ENCODE data around the gene CAMKMT. TPM values are rescaled to one million over a fixed set of nuclear protein-coding genes. Genes with fewer than 3 reads are reported as not detected.
A peak's percentile ranks its signal among the peaks of the same experiment; 100 is the strongest.

CAMKMT gene
- total and polyA plus RNA-seq, 9 of the 15 experiments (the other 6 are each of a cell fraction or from before 2014, with no cell fraction given), result 1.6 to 15.3 (median 7.4) TPM

DNA sequence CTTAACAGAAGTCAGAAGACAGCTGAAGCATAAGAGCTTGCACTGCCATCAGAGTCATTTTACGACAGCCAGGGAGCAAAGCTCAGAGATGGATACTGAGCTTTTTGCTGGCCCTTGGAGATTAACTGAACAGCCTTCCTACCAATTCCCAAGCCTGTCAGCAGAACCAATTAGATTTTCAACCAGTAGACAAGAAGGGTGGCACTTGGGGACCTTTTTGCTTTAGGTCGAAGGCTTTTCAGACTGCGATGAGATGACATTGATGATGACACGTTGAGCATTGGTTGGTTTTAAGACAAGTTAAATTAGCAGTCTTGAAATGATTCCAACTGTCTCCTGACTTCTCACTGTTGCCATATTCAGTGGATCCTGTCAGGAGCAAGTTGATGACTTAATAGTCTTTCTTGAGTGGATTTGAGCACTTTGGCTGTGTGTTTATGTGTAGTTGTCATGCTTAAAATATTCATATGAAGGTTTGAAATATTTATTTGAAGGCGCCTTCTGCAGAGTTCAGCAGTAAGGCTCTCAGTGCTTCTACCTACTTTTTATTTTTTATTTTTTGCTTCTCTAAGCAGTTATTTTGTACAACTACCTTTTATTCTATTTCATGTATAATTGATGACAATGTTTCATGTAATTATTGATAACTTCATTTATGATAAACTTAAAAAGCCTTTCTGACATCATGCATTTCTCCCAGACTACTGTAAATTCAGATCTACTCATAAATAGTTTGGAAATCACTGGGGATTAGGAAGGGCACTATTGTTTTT, 256.7 kb downstream of the CAMKMT start:
- Histone ChIP-seq H4K20me1 (replicated peaks; ENCODE audit: control insufficient read depth, insufficient read depth, low read length) (no peaks in the 10 kb centered on the region), H3K79me2 (ENCODE audit: control insufficient read depth, insufficient read depth, low read length) (no peaks in the 10 kb centered on the region), H3K4me2 (ENCODE audit: insufficient read depth, low read length) (no peak overlapping the region), H3K4me3 (no peak overlapping the region), H3K27me3 (ENCODE audit: control insufficient read depth in 2 of 2, insufficient read depth in 2 of 2, low read length in 2 of 2) (no peaks in the 10 kb centered on the region), H3K27ac (ENCODE audit: extremely low read depth, low read depth, low read length) (no peak overlapping the region), H3K9me1 (ENCODE audit: control insufficient read depth, insufficient read depth, low read length) (no peaks in the 10 kb centered on the region), H2AFZ (ENCODE audit: low read depth, low read length) (no peak overlapping the region), H3K36me3 (ENCODE audit: control insufficient read depth, insufficient read depth, low read length) (no peaks in the 10 kb centered on the region), H3K4me1 (replicated peaks in 1 of 2; ENCODE audit: control insufficient read depth in 2 of 2, insufficient read depth in 2 of 2, low read length in 2 of 2) (no peaks in the 10 kb centered on the region), H3K9ac (ENCODE audit: insufficient read depth in 1 of 2, low read depth in 2 of 2, low read length in 2 of 2) (no peak overlapping the region), H3K9me3 (replicated peaks; ENCODE audit: control insufficient read depth, insufficient read depth, low read depth, low read length) (no peaks in the 10 kb centered on the region)
- no TSS peak for BruUV-seq (replicated peaks)
- in situ Hi-C loops (cut with MboI), result no loop called here
- 18% methylated on average over 5 of the region's 5 CpGs for WGBS (ENCODE audit: insufficient coverage, low coverage, missing lambda C conversion rate)
- no peak for FAIRE-seq
- intact Hi-C loops (cut with micrococcal nuclease), result no loop called here
- no peak for DNase-seq (ENCODE audit: extremely low read depth in 1 of 4, low spot score in 3 of 4)
- no peak for ATAC-seq
- ChIA-PET POLR2A (interaction anchor here (0.7 kb wide), 1 partner anchor 19 kb away, joined by 3 read pairs; no protein-coding TSS in a partner anchor), CTCF (ENCODE audit: low intra/inter-chr PET ratio) (no interaction called here)
- no peak for TF ChIP-seq ZNF766 (CRISPR knock-in tag; conservative IDR thresholded peaks at IDR 0.05)
- TF ChIP-seq ZNF316 (IDR thresholded peaks at IDR 0.05), result peak; percentile 24; the same call in 1 of the 2 replicates

DNA sequence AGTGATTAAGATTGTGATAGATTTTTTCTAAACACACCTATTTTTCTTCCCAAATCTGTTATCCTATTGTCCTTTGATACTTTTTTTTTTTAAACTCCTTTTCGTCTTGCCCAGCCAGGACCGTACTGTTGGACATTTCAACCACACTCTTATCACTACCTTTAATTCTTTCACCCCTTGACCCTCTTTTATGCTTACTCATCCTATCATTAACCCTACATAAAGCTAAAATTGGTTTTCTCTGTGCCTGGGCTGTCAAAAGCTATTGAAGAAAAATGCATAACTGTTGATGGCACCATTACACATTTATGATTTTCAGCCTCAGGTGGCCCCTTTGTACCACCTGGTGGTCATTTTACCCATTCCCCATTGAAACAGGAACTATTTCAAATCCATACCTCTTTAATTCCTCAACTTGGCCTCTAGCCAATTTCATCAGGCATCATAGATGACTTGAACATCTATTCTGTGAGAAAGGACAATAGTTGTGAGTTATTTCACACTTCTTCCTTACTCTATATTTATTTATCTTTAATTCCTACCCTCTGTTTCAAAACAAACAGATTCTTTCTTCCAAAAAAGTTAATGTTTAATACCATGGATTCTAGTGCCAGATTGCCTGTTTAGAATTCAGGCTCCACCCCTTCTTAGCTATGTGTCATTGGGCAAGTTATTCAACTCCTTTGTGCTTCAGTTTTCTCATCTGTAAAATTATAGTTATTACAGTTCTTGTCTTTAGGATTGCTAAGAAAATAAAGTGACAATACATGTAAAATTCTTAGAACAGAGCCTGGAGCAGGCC, 258.6 kb downstream of the CAMKMT start:
- ATAC-seq (no peak), DNase-seq (ENCODE audit: extremely low read depth in 1 of 4, low spot score in 3 of 4) (no peak), FAIRE-seq (no peak)
- Histone ChIP-seq H3K4me2 (ENCODE audit: insufficient read depth, low read length) (no peak overlapping the region), H3K4me3 (no peak overlapping the region), H3K79me2 (ENCODE audit: control insufficient read depth, insufficient read depth, low read length) (no peaks in the 10 kb centered on the region), H3K27me3 (ENCODE audit: control insufficient read depth in 2 of 2, insufficient read depth in 2 of 2, low read length in 2 of 2) (no peaks in the 10 kb centered on the region), H3K9me1 (ENCODE audit: control insufficient read depth, insufficient read depth, low read length) (no peaks in the 10 kb centered on the region), H3K4me1 (replicated peaks in 1 of 2; ENCODE audit: control insufficient read depth in 2 of 2, insufficient read depth in 2 of 2, low read length in 2 of 2) (no peaks in the 10 kb centered on the region), H3K27ac (ENCODE audit: extremely low read depth, low read depth, low read length) (no peak overlapping the region), H3K36me3 (ENCODE audit: control insufficient read depth, insufficient read depth, low read length) (no peaks in the 10 kb centered on the region), H3K9me3 (replicated peaks; ENCODE audit: control insufficient read depth, insufficient read depth, low read depth, low read length) (no peaks in the 10 kb centered on the region), H2AFZ (ENCODE audit: low read depth, low read length) (no peak overlapping the region), H3K9ac (ENCODE audit: insufficient read depth in 1 of 2, low read depth in 2 of 2, low read length in 2 of 2) (no peak overlapping the region), H4K20me1 (replicated peaks; ENCODE audit: control insufficient read depth, insufficient read depth, low read length) (no peaks in the 10 kb centered on the region)
- in situ Hi-C loops (cut with MboI), result no loop called here
- POLR2A ChIA-PET, result interaction anchor here (0.6 kb wide), 1 partner anchor 79 kb away, joined by 3 read pairs; no protein-coding TSS in a partner anchor
- no TSS peak for BruUV-seq (replicated peaks)
- CTCF ChIA-PET (ENCODE audit: low intra/inter-chr PET ratio), result no interaction called here
- intact Hi-C loops (cut with micrococcal nuclease), result no loop called here
- WGBS (ENCODE audit: insufficient coverage, low coverage, missing lambda C conversion rate), result 6% methylated on average over 2 of the region's 2 CpGs
- no peak for TF ChIP-seq MXI1 (IDR thresholded peaks at IDR 0.05; ENCODE audit: low read depth, low read length)
- no peak for TF ChIP-seq FOXJ2 (tag; IDR thresholded peaks at IDR 0.05)
- TF ChIP-seq ZNF316 (IDR thresholded peaks at IDR 0.05), result peak; percentile 68
- TF ChIP-seq MAFG (tag; conservative IDR thresholded peaks at IDR 0.05), result peak; percentile 71
- TF ChIP-seq, protein P1, sequence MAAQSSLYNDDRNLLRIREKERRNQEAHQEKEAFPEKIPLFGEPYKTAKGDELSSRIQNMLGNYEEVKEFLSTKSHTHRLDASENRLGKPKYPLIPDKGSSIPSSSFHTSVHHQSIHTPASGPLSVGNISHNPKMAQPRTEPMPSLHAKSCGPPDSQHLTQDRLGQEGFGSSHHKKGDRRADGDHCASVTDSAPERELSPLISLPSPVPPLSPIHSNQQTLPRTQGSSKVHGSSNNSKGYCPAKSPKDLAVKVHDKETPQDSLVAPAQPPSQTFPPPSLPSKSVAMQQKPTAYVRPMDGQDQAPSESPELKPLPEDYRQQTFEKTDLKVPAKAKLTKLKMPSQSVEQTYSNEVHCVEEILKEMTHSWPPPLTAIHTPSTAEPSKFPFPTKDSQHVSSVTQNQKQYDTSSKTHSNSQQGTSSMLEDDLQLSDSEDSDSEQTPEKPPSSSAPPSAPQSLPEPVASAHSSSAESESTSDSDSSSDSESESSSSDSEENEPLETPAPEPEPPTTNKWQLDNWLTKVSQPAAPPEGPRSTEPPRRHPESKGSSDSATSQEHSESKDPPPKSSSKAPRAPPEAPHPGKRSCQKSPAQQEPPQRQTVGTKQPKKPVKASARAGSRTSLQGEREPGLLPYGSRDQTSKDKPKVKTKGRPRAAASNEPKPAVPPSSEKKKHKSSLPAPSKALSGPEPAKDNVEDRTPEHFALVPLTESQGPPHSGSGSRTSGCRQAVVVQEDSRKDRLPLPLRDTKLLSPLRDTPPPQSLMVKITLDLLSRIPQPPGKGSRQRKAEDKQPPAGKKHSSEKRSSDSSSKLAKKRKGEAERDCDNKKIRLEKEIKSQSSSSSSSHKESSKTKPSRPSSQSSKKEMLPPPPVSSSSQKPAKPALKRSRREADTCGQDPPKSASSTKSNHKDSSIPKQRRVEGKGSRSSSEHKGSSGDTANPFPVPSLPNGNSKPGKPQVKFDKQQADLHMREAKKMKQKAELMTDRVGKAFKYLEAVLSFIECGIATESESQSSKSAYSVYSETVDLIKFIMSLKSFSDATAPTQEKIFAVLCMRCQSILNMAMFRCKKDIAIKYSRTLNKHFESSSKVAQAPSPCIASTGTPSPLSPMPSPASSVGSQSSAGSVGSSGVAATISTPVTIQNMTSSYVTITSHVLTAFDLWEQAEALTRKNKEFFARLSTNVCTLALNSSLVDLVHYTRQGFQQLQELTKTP (IDR thresholded peaks at IDR 0.05; ENCODE audit: low read depth in 1 of 2, partially characterized antibody in 2 of 2), result no peak
- TF ChIP-seq NFIC (IDR thresholded peaks at IDR 0.05), result peak; percentile 89
- TF ChIP-seq EWSR1 (IDR thresholded peaks at IDR 0.05; ENCODE audit: borderline replicate concordance, low read depth, partially characterized antibody), result no peak
